GM19023 (cell line): Measurements from ENCODE around the gene RTP5.
A peak's percentile ranks its signal among the peaks of the same experiment; 100 is the strongest.
"Not testable (repeated sequence)": the region's sequence is repeated elsewhere in the genome, so short reads cannot be mapped to it uniquely, and the experiment has no call there.

Experiments used
- ATAC-seq: cut with Tn5 transposase; IDR thresholded peaks from one replicate; pipeline ENCODE4 v1.9.1; 2021; ENCODE audit warnings: mild to moderate bottlenecking, moderate library complexity; ENCODE audit not compliant: unreplicated experiment

Gene RTP5

DNA sequence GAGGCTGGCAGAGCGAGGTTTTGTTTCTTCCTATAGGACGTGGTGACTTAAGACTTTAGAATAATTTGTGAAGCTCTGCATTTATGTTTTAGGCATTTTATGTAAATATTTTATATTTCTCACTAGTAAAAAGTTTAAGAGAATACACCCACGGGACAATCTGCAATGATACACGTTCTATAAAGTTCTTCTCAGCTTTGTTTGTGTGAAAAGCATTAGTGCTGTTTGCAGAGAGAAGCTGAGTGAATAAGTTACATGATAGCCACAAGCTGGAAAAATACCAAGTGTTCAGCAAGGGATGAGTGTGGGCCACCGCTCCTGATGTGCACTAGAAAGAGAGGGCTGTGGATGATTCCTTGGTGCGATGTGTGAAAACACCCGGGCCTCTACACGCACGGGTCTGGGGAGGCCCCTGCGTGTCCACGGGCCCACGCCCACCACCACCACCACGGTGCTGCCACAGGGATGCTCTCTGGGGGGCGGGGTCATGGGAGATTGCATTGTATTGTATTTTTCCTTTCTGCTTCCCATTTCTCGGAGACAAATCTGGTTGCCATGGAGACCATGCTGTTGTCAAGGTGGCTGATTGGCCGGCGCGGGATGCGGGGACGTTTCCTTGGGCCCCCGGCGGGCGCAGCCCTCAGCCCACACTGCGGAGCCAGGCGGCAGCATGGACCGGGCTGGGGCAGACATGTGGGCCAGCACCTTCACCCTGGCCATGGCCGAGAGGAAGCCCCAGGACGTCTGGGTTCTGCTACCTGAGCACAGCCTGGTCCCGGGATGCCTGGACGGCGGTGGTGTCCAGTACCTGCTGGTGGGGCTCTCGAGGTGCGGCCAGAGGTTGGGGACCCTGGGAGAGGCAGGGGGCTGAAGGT, at the start of gene RTP5:
TSS of gene RTP5 (plus strand) at position 643 of the 875 bp plus-strand sequence. CDS start at position 671, 28 bp downstream.
- no peak for ATAC-seq

DNA sequence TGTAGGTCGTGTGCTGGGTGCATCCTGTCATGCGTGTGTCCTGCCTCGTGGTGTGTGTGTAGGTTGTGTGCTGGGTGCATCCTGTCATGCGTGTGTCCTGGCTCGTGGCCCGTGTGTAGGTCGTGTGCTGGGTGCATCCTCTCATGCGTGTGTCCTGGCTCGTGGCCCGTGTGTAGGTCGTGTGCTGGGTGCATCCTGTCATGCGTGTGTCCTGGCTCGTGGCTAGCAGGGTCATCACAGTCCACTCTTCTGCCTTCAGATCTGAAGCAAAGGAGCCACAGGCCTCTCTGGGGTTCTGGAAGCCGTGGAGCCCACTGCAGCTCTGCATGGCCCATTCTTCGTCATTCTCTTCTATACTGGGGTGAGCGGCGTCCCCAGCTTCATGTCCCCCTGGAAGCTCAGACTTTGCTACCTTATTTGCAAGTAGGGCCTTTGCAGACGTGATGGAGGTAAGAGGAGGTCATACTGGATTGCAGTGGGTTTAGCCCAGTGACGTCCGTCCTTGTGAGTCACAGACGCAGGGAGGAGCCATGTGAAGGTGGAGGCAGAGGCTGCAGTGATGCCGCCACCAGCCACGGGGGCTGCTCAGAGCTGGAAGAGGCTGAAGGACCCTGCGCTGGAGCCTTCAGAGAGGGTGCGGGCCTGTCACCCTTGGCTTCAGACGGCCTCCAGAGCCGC, 49.4 kb upstream of the RTP5 start:
- ATAC-seq = not testable (repeated sequence)

DNA sequence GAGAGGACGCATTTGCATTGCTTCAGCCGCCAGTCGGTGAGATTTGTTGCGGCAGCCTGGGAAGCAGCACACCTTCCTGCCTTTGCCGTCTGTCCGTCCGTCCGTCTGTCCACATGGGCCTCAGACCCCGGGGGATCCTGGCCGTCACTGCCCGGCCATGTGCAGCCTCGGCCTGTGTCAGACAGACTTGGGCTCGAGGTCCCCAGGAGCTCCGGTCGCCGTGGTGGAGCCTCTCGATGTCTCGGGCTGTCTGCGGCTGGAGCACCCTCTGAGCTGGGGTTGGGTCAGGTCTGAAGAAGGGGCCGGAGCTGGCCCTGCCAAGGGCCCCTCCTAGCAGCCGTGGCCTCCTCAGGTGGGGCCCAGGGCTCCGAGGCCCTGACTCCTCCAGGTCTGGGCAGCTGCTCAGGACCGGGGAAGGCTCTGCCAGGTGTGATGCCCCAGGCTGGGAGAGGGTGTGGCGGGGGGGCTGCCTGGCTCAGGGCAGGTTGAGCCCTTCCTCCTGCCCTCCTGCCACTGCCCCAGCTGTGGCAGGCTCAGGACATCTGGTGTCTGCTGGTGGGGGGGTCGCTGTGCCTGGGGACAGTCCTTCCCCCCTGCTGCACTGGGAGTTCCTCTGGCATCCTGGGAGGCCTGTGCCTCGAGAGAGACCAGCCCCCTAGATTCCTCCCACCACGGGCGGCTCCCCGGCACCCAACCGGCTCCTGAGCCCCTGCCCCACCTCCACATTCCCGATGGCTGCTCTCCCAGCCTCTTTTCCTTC, 48.7 kb upstream of the RTP5 start:
- no peak for ATAC-seq

DNA sequence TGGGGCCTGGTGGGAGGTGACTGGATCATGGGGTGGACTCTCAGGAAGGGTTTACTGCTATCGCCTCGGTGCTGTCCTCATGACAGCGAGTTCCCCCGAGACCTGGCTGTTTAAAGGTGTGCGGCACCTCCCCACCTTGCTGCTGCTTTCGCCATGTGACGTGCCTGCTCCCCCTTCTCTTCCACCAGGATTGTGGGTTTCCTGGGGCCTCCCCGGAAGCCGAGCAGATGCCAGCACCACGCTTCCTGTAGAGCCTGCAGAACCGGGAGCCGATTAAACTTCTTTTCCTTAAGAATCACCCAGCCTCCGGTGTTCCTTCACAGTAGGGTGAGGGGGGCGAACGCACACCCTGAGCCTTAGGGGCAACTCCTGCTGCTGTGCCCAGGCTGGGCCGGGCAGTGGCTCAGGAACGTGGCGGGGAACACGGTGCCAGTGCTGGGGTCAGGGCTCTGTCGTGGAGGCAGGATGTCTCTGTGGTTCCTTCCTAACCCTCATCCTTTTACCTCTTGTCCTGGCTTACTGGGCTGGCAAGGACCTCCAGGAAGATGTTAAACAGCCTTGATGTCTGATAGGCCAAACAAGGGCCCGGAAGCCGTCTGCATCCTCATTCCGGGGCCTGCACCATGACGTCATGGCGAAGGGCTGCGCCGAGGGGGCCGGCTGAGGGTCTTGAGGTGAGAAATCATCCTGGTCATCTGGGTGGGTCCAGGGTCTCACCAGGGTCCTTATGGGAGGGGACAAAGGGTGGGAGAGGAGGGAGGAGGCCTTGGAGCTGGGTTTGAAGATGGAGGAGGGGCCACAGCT, 47.9 kb upstream of the RTP5 start:
- ATAC-seq = no peak

DNA sequence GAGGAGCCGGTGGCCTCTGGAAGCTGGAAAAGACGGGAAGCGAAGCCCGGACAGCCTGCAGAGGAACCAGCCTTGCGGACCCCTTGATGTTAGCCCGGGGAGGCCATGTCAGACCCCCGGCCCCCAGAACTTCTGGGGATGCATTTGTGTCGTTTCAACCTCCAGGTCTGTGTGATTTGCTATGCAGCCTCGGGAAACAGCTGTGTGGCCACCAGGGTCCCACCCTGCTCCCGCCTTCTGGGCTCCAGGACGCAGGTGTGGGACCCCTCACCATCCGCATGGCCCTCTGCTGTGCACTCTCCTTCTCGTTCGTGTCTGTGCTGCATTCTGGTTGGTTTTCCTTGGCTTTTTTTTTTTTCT, 47.3 kb upstream of the RTP5 start:
- ATAC-seq = no peak

DNA sequence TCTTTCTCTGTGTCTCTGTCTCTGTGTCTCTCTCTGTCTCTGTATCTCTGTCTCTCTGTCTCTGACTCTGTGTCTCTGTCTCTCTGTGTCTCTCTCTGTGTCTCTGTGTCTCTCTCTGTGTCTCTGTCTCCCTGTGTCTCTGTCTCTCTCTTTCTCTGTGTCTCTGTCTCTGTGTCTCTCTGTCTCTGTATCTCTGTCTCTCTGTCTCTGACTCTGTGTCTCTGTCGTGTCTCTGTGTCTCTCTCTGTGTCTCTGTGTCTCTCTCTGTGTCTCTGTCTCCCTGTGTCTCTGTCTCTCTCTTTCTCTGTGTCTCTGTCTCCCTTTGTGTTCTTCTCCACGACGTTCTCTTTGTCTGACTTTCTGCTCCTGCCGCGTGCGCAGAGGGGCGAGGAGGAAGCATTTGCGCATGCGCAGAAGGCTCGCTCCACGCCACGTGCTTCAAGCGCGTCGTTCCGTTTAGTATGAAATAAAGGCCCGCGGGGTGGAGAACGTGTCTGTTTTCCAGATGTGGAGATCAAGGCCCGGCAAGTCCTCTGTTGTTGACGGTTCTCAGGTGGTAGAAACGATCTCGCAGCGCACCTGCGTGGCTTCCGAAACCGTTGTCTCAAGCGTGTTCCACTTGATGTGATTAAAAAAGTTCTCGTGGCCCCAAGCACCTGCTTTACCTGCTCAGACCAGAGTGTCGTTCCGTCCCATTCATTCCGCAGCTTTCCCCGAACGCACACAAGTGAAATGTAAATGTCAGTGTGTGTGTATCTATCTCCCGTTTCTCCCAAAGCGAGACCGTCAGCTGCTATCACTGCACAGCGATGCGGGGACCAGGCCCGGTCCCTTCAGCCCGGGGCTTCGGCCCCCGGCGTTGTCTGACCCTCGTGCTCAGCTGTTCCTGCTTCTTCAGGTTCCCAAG, 45.7 kb upstream of the RTP5 start:
- not testable (repeated sequence) for ATAC-seq

DNA sequence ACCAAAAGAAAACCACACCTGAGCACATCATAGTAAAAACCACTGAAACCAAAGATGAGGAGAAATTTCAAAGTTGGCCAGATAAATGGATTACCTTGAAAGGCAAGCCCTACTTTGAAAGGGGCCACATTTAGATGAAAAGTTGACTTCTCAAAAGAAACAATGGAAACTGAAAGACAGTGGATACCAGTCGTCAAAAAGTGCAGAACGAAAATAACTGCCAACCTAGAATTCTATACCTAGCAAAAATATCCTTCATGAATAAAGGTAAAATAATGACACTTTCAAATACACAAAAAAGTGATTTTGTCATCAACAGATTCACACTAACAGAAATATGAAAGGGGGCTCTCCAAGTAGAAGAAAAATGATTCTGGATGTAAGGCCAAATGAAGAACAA, 42.1 kb upstream of the RTP5 start:
- ATAC-seq = no peak

DNA sequence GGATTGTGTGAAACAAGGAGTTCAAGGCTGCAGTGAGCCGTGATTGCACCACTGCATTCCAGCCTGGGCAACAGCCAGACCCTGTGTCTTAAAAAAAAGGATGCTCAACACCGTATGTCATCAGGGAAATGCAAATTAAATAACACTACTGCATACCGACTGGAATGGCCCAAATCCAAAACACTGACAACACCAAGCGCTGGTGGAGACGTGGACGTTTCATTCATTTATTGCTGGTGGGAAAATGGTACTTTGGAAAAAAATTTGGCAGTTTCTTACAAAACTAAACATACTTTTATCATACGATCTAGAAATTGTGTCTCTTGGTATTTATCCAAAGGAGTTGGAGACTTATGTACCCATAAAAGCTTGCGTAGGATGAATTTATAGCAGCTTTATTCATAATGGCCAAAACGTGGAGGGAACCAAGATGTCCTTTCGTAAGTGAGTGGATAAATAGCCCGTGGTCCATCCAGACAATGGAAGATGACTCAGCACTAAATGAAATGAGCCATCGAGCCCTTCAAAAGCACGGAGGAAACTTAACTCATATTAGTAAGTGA, 36.3 kb upstream of the RTP5 start:
- no peak for ATAC-seq

DNA sequence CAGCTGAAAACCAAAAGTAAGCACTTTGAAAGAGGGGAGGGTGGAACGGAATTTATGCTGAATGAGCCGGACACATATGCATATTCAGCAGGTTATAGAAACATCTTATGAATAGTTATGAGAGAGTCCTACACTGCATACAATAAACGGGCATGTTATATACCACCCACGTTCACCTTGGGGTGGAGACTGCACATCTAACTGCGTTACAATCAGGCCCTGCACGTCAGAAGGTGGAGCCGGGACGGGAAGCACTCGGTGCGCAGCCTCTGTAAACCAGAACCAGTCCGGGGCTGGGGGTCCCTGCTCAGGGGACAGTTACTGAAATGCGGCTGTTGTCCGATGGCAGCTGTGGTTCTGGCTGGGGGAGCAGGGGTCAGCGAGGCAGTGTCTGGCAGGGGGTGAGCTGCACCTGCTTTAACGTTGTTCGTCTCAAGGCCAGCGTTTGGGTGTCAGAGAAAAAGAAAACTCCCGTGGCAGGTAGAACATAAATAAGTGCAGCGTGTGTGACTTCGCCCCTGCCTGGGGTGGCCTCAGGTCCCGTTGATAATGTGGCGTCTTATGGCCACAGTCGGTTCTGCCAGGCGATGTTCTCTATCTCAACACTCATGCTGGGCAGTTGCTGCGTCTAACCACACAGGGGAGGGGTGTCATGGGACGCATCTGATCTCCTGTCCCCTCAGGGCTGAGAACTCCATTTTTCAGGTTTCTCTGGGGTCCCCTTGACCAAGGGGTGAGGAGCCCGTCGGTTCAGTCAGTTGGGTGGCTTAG, 35.6 kb upstream of the RTP5 start:
- not testable (repeated sequence) for ATAC-seq

DNA sequence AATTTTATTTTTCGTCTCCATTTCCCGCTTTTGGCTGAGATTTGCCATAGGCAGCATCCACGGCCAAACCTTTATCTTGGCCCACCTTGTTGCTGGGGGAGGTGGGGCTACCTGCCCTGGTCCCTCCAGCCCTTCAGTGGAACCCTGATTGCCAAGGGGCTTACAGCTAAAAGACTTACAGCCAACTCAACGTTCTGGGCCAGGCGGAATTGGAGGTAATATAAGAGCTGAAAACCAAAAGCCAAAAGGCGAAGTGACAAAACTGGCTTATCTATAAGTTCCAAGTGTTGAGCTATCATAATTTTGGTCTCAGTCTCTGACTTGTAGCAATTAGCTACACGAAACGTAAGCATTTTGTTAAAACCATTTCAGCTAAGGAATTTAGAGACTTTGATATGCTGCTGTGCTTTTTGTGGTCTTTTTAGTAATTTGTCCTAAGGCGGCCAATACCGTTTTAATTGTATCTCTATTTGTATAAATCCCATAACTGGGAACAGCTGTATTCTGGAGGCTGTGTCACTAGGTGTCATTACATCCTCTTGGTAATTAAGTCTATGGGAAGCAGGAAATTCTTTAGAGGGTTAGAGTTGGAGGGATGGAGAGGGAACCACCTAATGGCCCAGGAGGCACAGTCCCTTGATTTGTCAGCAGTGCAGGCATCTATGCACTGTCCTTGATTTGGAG, 34.9 kb upstream of the RTP5 start:
- ATAC-seq = no peak

DNA sequence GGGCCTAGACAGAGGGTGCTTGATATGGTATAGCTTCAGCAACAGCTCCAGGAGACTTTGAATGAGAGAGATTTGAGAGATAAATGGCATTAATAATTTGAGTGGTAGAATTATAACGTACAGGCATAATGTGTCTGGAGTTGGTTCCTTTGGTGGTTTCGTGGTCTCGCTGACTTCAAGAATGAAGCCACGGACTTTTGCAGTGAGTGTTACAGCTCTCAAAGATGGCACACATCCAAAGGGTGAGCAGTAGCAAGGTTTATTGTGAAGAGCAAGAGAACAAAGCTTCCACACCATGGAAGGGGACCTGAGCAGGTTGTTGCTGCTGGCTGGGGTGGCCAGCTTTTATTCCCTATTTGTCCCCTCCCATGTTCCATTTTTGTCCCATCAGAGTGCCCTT, 33.9 kb upstream of the RTP5 start:
- no peak for ATAC-seq

DNA sequence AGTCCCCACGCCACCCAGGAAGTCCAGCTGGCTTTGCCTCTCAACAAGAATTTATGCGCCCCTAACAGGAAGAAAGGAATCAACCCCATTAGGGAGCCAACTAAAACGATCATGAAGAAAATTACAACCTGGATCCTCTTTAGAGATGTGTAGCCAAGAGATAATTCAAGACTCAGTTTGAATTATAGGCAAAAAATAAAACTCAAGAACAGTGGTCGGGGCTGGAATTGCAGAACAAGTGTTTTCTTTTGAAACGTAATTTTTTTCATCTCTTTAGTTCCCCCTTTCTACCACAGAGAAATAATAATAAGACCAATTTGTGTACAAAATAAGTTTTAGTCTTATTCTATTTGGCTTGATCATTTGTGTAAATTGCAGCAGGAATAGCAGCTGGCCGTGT, 33.2 kb upstream of the RTP5 start:
- ATAC-seq = no peak

DNA sequence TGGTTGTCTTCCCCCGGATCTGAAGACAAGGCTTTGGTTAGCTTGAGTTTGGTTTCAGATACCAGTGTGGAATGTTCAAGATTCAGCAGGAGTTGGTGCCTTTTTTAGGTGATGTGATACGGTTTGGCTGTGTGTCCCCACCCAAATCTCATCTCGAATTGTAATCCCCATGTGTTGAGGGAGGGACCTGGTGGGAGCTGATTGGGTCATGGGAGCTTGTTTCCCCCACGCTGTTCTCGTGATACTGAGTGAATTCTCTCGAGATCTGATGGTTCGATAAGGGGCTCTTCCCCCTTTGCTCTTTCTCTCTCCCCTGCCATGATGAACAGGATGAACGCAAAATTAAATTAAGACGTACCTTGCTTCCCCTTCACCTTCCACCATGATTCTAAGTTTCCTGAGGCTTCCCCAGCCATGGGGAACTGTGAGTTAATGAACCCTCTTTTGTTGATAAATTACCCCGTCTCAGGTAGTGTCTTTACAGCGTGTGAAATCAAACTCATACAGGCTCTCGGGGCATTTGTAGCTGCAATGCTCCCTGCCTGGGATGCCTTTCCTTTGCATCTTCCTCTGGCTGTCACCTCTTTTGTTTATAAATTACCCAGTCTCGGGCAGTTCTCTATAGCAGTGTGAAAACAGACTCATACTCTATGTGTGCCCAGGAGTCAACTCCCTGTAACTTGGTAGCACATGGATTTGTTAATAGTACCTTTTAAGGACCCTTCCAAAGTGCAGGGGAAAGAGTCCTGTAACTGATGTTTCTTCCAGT, 32.1 kb upstream of the RTP5 start:
- ATAC-seq = no peak

DNA sequence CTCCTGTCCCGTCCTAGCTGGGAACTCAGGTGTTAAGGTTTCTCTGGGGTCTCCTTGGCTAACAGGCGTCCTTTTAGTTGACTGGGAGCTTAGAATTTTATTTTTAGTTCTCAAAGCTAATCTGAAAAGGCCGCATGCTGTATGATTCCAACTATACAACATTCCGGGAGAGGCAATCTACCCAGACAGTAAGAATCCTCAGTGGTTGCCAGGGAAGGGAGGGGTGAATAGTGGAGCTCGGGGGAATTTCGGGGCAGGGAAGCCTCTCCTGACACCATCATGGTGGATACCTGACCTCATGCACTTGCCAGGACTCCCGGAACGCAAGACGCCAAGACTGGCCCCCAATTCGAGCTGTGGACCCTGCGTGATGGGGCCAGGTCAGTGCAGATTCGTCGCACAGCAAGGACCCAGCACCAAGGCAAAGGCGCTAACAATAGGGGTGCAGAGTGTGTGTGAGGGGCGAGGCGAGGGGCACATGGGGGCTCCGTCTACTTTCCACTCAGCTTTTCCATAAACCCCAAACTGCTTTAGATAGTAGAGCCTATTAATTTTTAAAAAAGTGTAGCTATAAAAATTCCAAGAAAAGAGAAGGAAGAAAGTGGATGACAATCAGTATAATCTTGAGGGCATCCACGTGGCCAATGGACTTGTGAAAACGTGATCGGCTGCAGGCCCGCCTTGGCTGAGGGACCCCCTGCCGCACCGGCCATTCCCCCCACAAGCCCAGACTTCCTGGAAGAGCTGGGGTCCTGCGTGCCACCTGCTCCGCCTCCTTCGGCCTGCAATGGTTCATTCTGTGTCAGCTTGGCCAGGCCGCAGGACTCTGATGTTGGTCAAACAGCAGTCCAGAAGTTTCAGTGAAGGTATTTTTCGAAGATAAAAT, 28.1 kb upstream of the RTP5 start:
- ATAC-seq = no peak

DNA sequence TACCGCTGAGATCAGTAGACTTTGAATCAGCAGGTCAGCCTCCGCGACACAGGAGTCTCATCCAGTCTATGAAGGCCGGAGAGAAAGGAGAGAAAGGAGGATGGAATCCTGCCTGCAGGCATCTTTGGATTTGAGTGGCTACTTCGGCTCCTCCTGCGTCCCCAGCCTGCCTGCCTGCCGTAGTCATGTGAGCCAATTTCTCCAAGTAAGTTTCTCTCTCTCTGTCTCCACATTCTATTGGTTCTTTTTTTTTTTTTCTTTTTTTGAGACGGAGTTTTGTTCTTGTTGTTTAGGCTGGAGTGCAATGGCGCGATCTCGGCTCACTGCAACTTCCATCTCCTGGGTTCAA, 27.5 kb upstream of the RTP5 start:
- no peak for ATAC-seq

DNA sequence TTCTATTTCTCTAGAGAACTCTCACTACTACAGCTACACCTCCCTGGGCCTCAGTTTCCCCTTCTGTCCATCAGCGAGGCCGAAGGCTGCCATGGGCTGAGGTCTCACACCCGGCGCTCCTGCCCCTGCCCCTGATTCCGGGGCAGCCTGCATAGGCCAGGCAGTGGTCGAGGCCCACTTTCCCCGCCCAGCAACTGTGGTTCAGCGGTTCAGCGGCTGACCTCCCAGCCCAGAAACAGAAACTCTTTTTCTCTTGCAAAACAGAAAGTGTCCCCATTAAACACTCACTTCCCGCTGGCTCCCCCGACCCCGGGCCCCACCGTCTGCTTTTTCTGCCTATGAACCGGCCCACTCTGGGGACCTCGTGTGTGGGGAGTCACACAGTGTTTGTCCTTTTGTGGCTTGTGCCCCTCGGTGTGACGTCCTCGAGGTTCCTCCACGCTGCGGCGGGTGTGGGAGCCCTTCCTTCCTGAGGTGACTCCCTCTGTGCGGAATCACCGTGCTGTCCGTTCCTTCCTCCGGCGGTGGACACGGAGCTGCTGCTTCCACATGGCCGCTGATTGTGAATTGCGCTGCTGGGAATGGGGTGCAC, 26.8 kb upstream of the RTP5 start:
- ATAC-seq = peak; percentile 54
